BE2C (cell line): ENCODE data around the gene TIMMDC1.

ENCODE experiments used
- DNase-seq: peaks from one replicate; pipeline ENCODE4 v3.0.0-alpha.2; 2020
- H3K27me3 ChIP-seq: fragments of 250-450 bp; sonication (Bioruptor Pico); 2 replicates; pipeline ENCODE4 v1.5.1; 2020; ENCODE audit warnings: mild to moderate bottlenecking
- H3K36me3 ChIP-seq: fragments of 250-450 bp; sonication (Bioruptor Pico); 2 replicates; pipeline ENCODE4 v1.5.1; 2020; ENCODE audit warnings: mild to moderate bottlenecking
- H3K4me1 ChIP-seq: fragments of 250-450 bp; sonication (Bioruptor Pico); 2 replicates; pipeline ENCODE4 v1.5.1; 2020
- H3K4me3 ChIP-seq: 2 replicates; pipeline ENCODE4 v1.5.1; 2011; ENCODE audit warnings: low read depth, low read length
- H3K9me3 ChIP-seq: fragments of 250-450 bp; sonication (Bioruptor Pico); 2 replicates; pipeline ENCODE4 v1.5.1; 2020
- CTCF ChIP-seq: IDR thresholded peaks from 2 replicates; pipeline ENCODE4 v1.5.1; 2012; ENCODE audit warnings: mild to moderate bottlenecking, low read depth, low read length

The TIMMDC1 gene

GRCh38 chr3:119490153-119490552 is 8.2 kb upstream of the TIMMDC1 start:
- TF ChIP-seq CTCF, result no peak; the same call in 1 of the 2 replicates
- peaks cover 32% of the 10 kb centered on the region for H3K36me3 ChIP-seq
- no peaks in the 10 kb centered on the region for H3K4me1 ChIP-seq
- H3K9me3 ChIP-seq, result no peaks in the 10 kb centered on the region
- no peaks in the 10 kb centered on the region for H3K27me3 ChIP-seq
- no peak overlapping the region for H3K4me3 ChIP-seq
- no peak for DNase-seq

- H3K4me1 ChIP-seq, result no peaks in the 10 kb centered on the region
Observed at GRCh38 chr3:119492128-119492527, 6.2 kb upstream of the TIMMDC1 start.

GRCh38 chr3:119492810-119493209 is 5.5 kb upstream of the TIMMDC1 start:
- no peak for TF ChIP-seq CTCF
- H3K9me3 ChIP-seq, result no peaks in the 10 kb centered on the region
- peaks cover 14% of the 10 kb centered on the region; the same call in 1 of the 2 replicates for H3K36me3 ChIP-seq
- H3K4me1 ChIP-seq, result no peaks in the 10 kb centered on the region
- DNase-seq, result no peak
- H3K27me3 ChIP-seq, result no peaks in the 10 kb centered on the region
- no peak overlapping the region for H3K4me3 ChIP-seq

More at GRCh38 chr3:119492128-119492527, 6.2 kb upstream of the TIMMDC1 start:
- TF ChIP-seq CTCF, result no peak
- no peak for DNase-seq
- H3K27me3 ChIP-seq, result no peaks in the 10 kb centered on the region
- no peak overlapping the region for H3K4me3 ChIP-seq
- H3K36me3 ChIP-seq, result peaks cover 14% of the 10 kb centered on the region; the same call in 1 of the 2 replicates
- no peaks in the 10 kb centered on the region for H3K9me3 ChIP-seq

- Histone ChIP-seq H3K9me3 (no peaks in the 10 kb centered on the region), H3K4me1 (no peaks in the 10 kb centered on the region), H3K27me3 (no peaks in the 10 kb centered on the region), H3K36me3 (peaks cover 10% of the 10 kb centered on the region; the same call in 1 of the 2 replicates), H3K4me3 (no peak overlapping the region)
- no peak for DNase-seq
- peak; percentile 31; the same call in 1 of the 2 replicates for TF ChIP-seq CTCF
Observed at GRCh38 chr3:119494597-119494996, 3.8 kb upstream of the TIMMDC1 start.

GRCh38 chr3:119497820-119498185 is 544 bp upstream of the TIMMDC1 start:
- H3K4me3 ChIP-seq, result peak overlapping the region; percentile 98
- peaks cover 4% of the 10 kb centered on the region for H3K4me1 ChIP-seq
- TF ChIP-seq CTCF, result no peak
- H3K36me3 ChIP-seq, result no peaks in the 10 kb centered on the region; the same call in 1 of the 2 replicates
- no peak for DNase-seq
- no peaks in the 10 kb centered on the region for H3K27me3 ChIP-seq
- no peaks in the 10 kb centered on the region for H3K9me3 ChIP-seq

GRCh38 chr3:119500265-119500664 is 1.9 kb downstream of the TIMMDC1 start:
- Histone ChIP-seq H3K4me1 (peaks cover 4% of the 10 kb centered on the region), H3K9me3 (no peaks in the 10 kb centered on the region), H3K36me3 (peaks cover 15% of the 10 kb centered on the region), H3K4me3 (0 out of 2 replicates have a peak overlapping the region, but pooled peaks have one; percentile 19), H3K27me3 (no peaks in the 10 kb centered on the region)
- TF ChIP-seq CTCF, result no peak
- DNase-seq, result no peak
